ENCODE measurements around the gene DHRS4L2.
"Not testable (repeated sequence)": the region's sequence is repeated elsewhere in the genome, so short reads cannot be mapped to it uniquely, and the experiment has no call there.

DNA sequence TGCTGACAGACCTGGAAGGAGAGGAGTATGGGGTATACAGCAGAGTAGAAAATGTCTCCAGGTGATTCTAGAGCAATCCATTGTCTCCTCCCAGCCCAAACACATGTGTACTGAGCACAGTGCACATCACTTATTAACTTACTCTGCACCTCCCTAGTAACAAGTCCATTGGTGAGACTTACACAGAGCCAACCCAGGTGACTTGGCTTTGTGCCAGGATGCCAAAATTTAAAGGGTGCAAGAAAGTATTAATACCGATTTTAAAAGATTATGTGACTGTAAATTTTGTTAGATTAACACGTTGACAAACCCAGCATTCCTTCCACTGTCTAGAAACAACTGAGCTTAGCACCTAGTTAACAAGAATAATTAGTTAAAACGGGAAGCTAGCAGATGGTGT is 4.3 kb downstream of the DHRS4L2 start:
- TF ChIP-seq, protein P1, sequence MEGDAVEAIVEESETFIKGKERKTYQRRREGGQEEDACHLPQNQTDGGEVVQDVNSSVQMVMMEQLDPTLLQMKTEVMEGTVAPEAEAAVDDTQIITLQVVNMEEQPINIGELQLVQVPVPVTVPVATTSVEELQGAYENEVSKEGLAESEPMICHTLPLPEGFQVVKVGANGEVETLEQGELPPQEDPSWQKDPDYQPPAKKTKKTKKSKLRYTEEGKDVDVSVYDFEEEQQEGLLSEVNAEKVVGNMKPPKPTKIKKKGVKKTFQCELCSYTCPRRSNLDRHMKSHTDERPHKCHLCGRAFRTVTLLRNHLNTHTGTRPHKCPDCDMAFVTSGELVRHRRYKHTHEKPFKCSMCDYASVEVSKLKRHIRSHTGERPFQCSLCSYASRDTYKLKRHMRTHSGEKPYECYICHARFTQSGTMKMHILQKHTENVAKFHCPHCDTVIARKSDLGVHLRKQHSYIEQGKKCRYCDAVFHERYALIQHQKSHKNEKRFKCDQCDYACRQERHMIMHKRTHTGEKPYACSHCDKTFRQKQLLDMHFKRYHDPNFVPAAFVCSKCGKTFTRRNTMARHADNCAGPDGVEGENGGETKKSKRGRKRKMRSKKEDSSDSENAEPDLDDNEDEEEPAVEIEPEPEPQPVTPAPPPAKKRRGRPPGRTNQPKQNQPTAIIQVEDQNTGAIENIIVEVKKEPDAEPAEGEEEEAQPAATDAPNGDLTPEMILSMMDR (IDR thresholded peaks at IDR 0.05; ENCODE audit: low read length) = not testable (repeated sequence)
- not testable (repeated sequence) for TF ChIP-seq EZH2 (optimal IDR thresholded peaks at IDR 0.05; ENCODE audit: low read depth, low read length); EZH2phosphoT487 (IDR thresholded peaks at IDR 0.05; ENCODE audit: low read length)

Measured in MM.1S (cell line).